SK-N-SH (cell line): ENCODE results near the gene ZDHHC19. TPM values are rescaled to one million over a fixed set of nuclear protein-coding genes. Genes with fewer than 3 reads are reported as not detected.

Experiments used
- CTCF ChIA-PET: fragments of 300-600, 350-600 bp; formaldehyde crosslinking; extraction: SDS; loops from one replicate; lab custom pipeline; 2021; lab: Yijun Ruan, JAX
- POLR2A ChIA-PET: fragments of 350-600 bp; sonication (Branson Sonifier 250); formaldehyde crosslinking; extraction: SDS; loops from one replicate; lab custom pipeline; 2020; ENCODE audit warnings: antibody characterized with exemption, inconsistent platforms; lab: Yijun Ruan, JAX
- DNase-seq: peaks from one replicate; pipeline ENCODE4 v3.0.0; 2012
- H2AFZ ChIP-seq: fragments of 200-600 bp; sonication (generic); 2 replicates; pipeline ENCODE4 v1.8.1; 2016; ENCODE audit warnings: antibody characterized with exemption, mild to moderate bottlenecking, low read depth
- H3F3A ChIP-seq: fragments of 200-600 bp; sonication (generic); replicated peaks from 2 replicates; pipeline ENCODE3; 2016; ENCODE audit warnings: antibody characterized with exemption, mild to moderate bottlenecking; ENCODE audit not compliant: insufficient read depth
- H3K27ac ChIP-seq, 2 experiments: fragments of 200-500 bp in 1 of 2; fragments of 200-600 bp in 1 of 2; sonication (Bioruptor generic) in 1 of 2; sonication (generic), shearing (Covaris generic) in 1 of 2; 2 replicates each; pipeline versions ENCODE4 v1.5.1 to v1.6.1; 2014 to 2016; ENCODE audit warnings: low read depth in 2 of 2, inconsistent platforms in 1 of 2, low read length in 1 of 2, mild to moderate bottlenecking in 1 of 2, mixed read lengths in 1 of 2
- H3K27me3 ChIP-seq: fragments of 200-600 bp; sonication (generic), shearing (Covaris generic); 2 replicates; pipeline ENCODE4 v1.6.1; 2016; ENCODE audit warnings: mixed run types; ENCODE audit not compliant: insufficient read depth
- H3K36me3 ChIP-seq, 2 experiments: fragments of 200-500 bp in 1 of 2; fragments of 200-600 bp in 1 of 2; sonication (Bioruptor generic) in 1 of 2; sonication (generic) in 1 of 2; replicated peaks in 1 of 2; 2 replicates each; pipeline versions ENCODE3 to v1.5.1; 2014 to 2016; ENCODE audit warnings: low read length in 1 of 2, mild to moderate bottlenecking in 1 of 2; ENCODE audit not compliant: insufficient read depth in 2 of 2, control insufficient read depth in 1 of 2
- H3K4me1 ChIP-seq, 2 experiments: fragments of 200-500 bp in 1 of 2; fragments of 200-600 bp in 1 of 2; sonication (Bioruptor generic) in 1 of 2; sonication (generic), shearing (Covaris generic) in 1 of 2; 2 replicates each; pipeline versions ENCODE4 v1.5.1 to v1.6.1; 2014 to 2016; ENCODE audit warnings: low read depth in 1 of 2, low read length in 1 of 2, mixed run types in 1 of 2; ENCODE audit not compliant: insufficient read depth in 2 of 2, control insufficient read depth in 1 of 2
- H3K4me2 ChIP-seq: fragments of 200-600 bp; sonication (generic), shearing (Covaris generic); 2 replicates; pipeline ENCODE4 v1.6.1; 2017; ENCODE audit warnings: mixed run types
- H3K4me3 ChIP-seq, 2 experiments: fragments of 200-500 bp in 1 of 2; fragments of 200-600 bp in 1 of 2; sonication (Bioruptor generic) in 1 of 2; sonication (generic), shearing (Covaris generic) in 1 of 2; 2 replicates each; pipeline versions ENCODE4 v1.5.1 to v1.8.1; 2014 to 2016; ENCODE audit warnings: low read depth in 2 of 2, inconsistent platforms in 1 of 2, low read length in 1 of 2, mild to moderate bottlenecking in 1 of 2, mixed read lengths in 1 of 2, moderate library complexity in 1 of 2
- H3K79me2 ChIP-seq: fragments of 200-600 bp; sonication (generic); 2 replicates; pipeline ENCODE4 v1.8.1; 2017; ENCODE audit warnings: mild to moderate bottlenecking; ENCODE audit not compliant: insufficient read depth
- H3K9ac ChIP-seq: fragments of 200-600 bp; sonication (generic); 2 replicates; pipeline ENCODE4 v1.6.1; 2017; ENCODE audit warnings: mixed run types
- H3K9me2 ChIP-seq: fragments of 200-600 bp; sonication (generic); 2 replicates; pipeline ENCODE4 v1.6.1; 2017; ENCODE audit warnings: mixed run types
- H3K9me3 ChIP-seq: fragments of 200-600 bp; sonication (generic); 2 replicates; pipeline ENCODE4 v1.6.1; 2017; ENCODE audit warnings: mixed run types, mild to moderate bottlenecking, moderate library complexity
- H4K20me1 ChIP-seq: fragments of 200-600 bp; sonication (generic); 2 replicates; pipeline ENCODE4 v1.6.1; 2017; ENCODE audit warnings: mild to moderate bottlenecking, mixed run types; ENCODE audit not compliant: insufficient read depth
- CHD2 ChIP-seq: fragments of 150-350 bp; IDR thresholded peaks from 2 replicates; pipeline ENCODE4 v1.6.1; 2018; ENCODE audit warnings: low read length; ENCODE audit not compliant: partially characterized antibody
- FOSL2 ChIP-seq: IDR thresholded peaks from 2 replicates; pipeline ENCODE4 v1.4.0; 2012; ENCODE audit warnings: low read depth, mild to moderate bottlenecking, moderate library complexity, borderline replicate concordance
- GATA2 ChIP-seq: sonication (generic); formaldehyde crosslinking; IDR thresholded peaks from 2 replicates; pipeline ENCODE4 v1.5.0; 2020; ENCODE audit warnings: mild to moderate bottlenecking, missing genetic modification reagents
- JUND ChIP-seq: IDR thresholded peaks from 2 replicates; pipeline ENCODE4 v1.4.0; 2012
- MXI1 ChIP-seq: IDR thresholded peaks from 2 replicates; pipeline ENCODE4 v1.6.1; 2012; ENCODE audit warnings: mild to moderate bottlenecking, low read depth, low read length, improper control_type of control experiment
- NFIC ChIP-seq: IDR thresholded peaks from 2 replicates; pipeline ENCODE4 v1.4.0; 2012; ENCODE audit warnings: borderline replicate concordance
- NRF1 ChIP-seq: IDR thresholded peaks from 2 replicates; pipeline ENCODE4 v1.6.1; 2012; ENCODE audit warnings: low read depth, mild to moderate bottlenecking, low read length
- POLR2AphosphoS5 ChIP-seq: IDR thresholded peaks from 2 replicates; pipeline ENCODE4 v1.6.1; 2012; ENCODE audit warnings: low read depth, low read length
- RAD21 ChIP-seq: IDR thresholded peaks from 2 replicates; pipeline ENCODE4 v1.6.1; 2012; ENCODE audit warnings: mild to moderate bottlenecking, low read length
- RFX5 ChIP-seq: IDR thresholded peaks from 2 replicates; pipeline ENCODE4 v1.6.1; 2012; ENCODE audit warnings: mild to moderate bottlenecking, improper control_type of control experiment, low read length
- RXRA ChIP-seq: IDR thresholded peaks from 2 replicates; pipeline ENCODE4 v1.4.0; 2012; ENCODE audit warnings: low read depth, mild to moderate bottlenecking, borderline replicate concordance
- SIN3A ChIP-seq: IDR thresholded peaks from 2 replicates; pipeline ENCODE4 v1.6.1; 2012; ENCODE audit warnings: low read depth, mild to moderate bottlenecking, low read length, moderate library complexity, borderline replicate concordance
- SMC3 ChIP-seq: IDR thresholded peaks from 2 replicates; pipeline ENCODE4 v1.6.1; 2012; ENCODE audit warnings: low read depth, low read length, improper control_type of control experiment
- TAF1 ChIP-seq: IDR thresholded peaks from 2 replicates; pipeline ENCODE4 v1.6.1; 2012; ENCODE audit warnings: low read depth, mild to moderate bottlenecking, low read length, moderate library complexity, borderline replicate concordance
- TCF12 ChIP-seq: IDR thresholded peaks from 2 replicates; pipeline ENCODE4 v1.4.0; 2012
- TEAD4 ChIP-seq: IDR thresholded peaks from 2 replicates; pipeline ENCODE4 v1.4.0; 2012; ENCODE audit warnings: mild to moderate bottlenecking, borderline replicate concordance; ENCODE audit not compliant: insufficient read depth
- WGBS: methylation state at CpG from one replicate; pipeline ENCODE4 v1.1.6; 2017; ENCODE audit warnings: low lambda C conversion rate; 5-methylcytosine and 5-hydroxymethylcytosine counted together
- polyA plus RNA-seq, 3 experiments: library from polyadenylated mRNA; depleted of rRNA; stranded (reverse); fragments of >200 nt; gene quantifications; 2 replicates each; pipeline ENCODE4 v1.2.3, GENCODE V29; 2012
- TF ChIP-seq, protein P1 (sequence below): IDR thresholded peaks from 2 replicates; pipeline ENCODE4 v1.4.0; 2012; ENCODE audit warnings: low read depth
- TF ChIP-seq, protein P2 (sequence below): fragments of 150-350 bp; IDR thresholded peaks from 2 replicates; pipeline ENCODE4 v1.6.1; 2017; ENCODE audit warnings: antibody characterized with exemption, low read length, low read depth, borderline replicate concordance
- TF ChIP-seq, protein P3 (sequence below): fragments of 150-350 bp; IDR thresholded peaks from 2 replicates; pipeline ENCODE4 v1.6.1; 2016; ENCODE audit warnings: mild to moderate bottlenecking, low read depth, low read length
- TF ChIP-seq, protein P4 (sequence below): fragments of 200-600 bp; sonication (generic); IDR thresholded peaks from 2 replicates; pipeline ENCODE4 v1.6.1; 2017; ENCODE audit warnings: antibody characterized with exemption, mild to moderate bottlenecking, moderate library complexity

ZDHHC19 gene
- polyA plus RNA-seq, 1 of the 3 experiments (the other 2 are of a cell fraction), result not detected

DNA sequence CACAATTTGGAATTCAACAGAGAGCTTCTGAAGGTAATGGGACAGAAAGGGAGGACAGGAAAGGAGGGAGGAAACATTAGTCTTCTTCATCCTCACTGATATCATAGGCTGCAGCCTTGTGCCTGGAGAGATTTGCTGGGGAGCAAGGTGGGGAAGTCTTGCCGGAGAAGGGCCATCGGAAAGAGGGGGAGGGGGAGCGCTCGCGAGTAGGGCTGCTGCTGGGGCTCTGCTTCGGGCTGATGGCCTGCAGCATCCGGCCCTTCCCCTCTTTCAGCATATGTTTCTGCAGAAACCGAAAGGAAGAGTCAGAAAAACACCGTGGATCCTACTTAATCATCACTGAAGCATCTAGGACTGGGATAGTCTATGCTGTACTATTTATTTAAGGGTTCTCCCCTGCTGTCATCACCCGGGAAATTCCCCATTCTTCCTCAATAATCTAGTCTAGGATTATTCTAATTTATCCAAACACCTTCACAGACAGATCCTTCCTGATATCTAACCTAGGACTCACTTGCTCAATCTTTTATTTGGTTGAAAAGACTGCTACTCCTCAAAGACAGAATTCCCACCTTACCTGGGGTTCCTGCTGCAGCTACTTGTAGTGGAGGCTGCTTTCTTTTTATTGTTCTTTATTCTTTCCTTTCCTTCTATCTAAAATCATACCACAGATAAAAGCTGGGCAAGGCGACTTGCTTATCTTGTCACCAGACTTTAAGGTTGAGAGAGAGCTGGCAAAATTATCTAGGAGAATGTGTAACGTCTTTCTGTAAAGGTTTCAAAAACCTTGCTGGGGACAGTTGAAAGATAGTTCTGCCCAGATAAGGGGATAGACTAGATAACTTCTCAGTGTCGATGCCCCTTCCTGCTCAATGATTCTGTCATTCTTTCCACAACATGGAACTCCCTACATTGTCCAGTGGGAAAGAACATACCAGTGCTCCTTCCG, 27.7 kb upstream of the ZDHHC19 start (continued):
- no peak for TF ChIP-seq FOSL2
- TF ChIP-seq SIN3A, result no peak
- TF ChIP-seq RXRA, result no peak
- no peak for TF ChIP-seq RFX5

DNA sequence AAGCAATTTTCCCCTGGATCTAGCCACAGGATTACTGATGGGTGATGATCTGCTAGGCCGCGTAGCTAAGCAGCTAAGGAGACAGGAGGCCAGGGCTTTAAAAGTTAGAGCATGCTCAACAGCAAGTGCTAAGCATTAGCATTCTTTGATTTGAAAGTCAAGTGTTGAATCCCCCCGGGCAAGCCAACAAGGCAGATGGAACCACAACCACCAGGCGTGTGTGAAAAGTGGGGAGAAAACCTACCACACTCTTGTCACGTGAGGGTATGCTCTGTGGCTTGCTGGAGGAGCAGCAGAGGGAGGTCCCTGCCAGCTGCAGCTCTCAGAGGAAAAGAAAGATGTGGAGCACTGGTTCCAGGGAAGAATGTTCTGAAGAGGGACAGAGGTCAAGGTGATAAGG, 26.0 kb upstream of the ZDHHC19 start:
- CTCF ChIA-PET, result interaction anchor here (1.0 kb wide), 1 partner anchor 16 kb away, joined by 3 read pairs; no protein-coding TSS in a partner anchor
- H3K27me3 ChIP-seq, result no peaks in the 10 kb centered on the region
- no peaks in the 10 kb centered on the region for H3K9me3 ChIP-seq
- no peak overlapping the region for H3K9ac ChIP-seq
- H4K20me1 ChIP-seq, result no peaks in the 10 kb centered on the region
- no peak overlapping the region for H3K4me3 ChIP-seq
- TF ChIP-seq GATA2 (CRISPR knock-in tag) (no peak), TEAD4 (no peak), NFIC (no peak), RXRA (no peak), MXI1 (no peak), NRF1 (no peak), TAF1 (no peak), CHD2 (no peak), RAD21 (no peak), POLR2AphosphoS5 (no peak), TCF12 (no peak), JUND (no peak), SMC3 (no peak)
- TF ChIP-seq, protein P1, sequence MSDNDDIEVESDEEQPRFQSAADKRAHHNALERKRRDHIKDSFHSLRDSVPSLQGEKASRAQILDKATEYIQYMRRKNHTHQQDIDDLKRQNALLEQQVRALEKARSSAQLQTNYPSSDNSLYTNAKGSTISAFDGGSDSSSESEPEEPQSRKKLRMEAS, result no peak
- TF ChIP-seq, protein P2, sequence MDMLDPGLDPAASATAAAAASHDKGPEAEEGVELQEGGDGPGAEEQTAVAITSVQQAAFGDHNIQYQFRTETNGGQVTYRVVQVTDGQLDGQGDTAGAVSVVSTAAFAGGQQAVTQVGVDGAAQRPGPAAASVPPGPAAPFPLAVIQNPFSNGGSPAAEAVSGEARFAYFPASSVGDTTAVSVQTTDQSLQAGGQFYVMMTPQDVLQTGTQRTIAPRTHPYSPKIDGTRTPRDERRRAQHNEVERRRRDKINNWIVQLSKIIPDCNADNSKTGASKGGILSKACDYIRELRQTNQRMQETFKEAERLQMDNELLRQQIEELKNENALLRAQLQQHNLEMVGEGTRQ, result no peak
- TF ChIP-seq, protein P3, sequence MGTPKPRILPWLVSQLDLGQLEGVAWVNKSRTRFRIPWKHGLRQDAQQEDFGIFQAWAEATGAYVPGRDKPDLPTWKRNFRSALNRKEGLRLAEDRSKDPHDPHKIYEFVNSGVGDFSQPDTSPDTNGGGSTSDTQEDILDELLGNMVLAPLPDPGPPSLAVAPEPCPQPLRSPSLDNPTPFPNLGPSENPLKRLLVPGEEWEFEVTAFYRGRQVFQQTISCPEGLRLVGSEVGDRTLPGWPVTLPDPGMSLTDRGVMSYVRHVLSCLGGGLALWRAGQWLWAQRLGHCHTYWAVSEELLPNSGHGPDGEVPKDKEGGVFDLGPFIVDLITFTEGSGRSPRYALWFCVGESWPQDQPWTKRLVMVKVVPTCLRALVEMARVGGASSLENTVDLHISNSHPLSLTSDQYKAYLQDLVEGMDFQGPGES, result no peak
- TF ChIP-seq, protein P4, sequence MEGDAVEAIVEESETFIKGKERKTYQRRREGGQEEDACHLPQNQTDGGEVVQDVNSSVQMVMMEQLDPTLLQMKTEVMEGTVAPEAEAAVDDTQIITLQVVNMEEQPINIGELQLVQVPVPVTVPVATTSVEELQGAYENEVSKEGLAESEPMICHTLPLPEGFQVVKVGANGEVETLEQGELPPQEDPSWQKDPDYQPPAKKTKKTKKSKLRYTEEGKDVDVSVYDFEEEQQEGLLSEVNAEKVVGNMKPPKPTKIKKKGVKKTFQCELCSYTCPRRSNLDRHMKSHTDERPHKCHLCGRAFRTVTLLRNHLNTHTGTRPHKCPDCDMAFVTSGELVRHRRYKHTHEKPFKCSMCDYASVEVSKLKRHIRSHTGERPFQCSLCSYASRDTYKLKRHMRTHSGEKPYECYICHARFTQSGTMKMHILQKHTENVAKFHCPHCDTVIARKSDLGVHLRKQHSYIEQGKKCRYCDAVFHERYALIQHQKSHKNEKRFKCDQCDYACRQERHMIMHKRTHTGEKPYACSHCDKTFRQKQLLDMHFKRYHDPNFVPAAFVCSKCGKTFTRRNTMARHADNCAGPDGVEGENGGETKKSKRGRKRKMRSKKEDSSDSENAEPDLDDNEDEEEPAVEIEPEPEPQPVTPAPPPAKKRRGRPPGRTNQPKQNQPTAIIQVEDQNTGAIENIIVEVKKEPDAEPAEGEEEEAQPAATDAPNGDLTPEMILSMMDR, result no peak
- peaks cover 35 to 46% of the 10 kb centered on the region in 2 experiments for H3K36me3 ChIP-seq
- no peaks in the 10 kb centered on the region for H3K79me2 ChIP-seq
- DNase-seq, result no peak
- 87% methylated on average over 5 of the region's 5 CpGs for WGBS
- no peaks in the 10 kb centered on the region for H3K4me1 ChIP-seq
- POLR2A ChIA-PET, result no interaction called here
- H2AFZ ChIP-seq, result no peak overlapping the region
- H3F3A ChIP-seq, result peaks cover 11% of the 10 kb centered on the region
- H3K27ac ChIP-seq, result no peak overlapping the region
- H3K4me2 ChIP-seq, result no peak overlapping the region
- H3K9me2 ChIP-seq, result no peaks in the 10 kb centered on the region
